Transverse colon (tissue), 4 donors: ENCODE measurements around the gene KCNE5. TPM values are rescaled to one million over a fixed set of nuclear protein-coding genes. Genes with fewer than 3 reads are reported as not detected.
"Not testable (repeated sequence)": the region's sequence is repeated elsewhere in the genome, so short reads cannot be mapped to it uniquely, and the experiment has no call there.

ENCODE experiments used
- DNase-seq: peaks from one replicate; pipeline ENCODE4 v3.0.0-alpha.2; 2019
- H3K27ac ChIP-seq, 4 donors: fragments of 200-600 bp; sonication (generic); 2 replicates each; pipeline ENCODE4 v1.5.1; 2016 to 2018; ENCODE audit warnings: inconsistent platforms in 4 of 4
- H3K27me3 ChIP-seq: fragments of 200-600 bp; sonication (generic); 2 replicates; pipeline ENCODE4 v1.5.1; 2017; ENCODE audit warnings: inconsistent platforms
- H3K36me3 ChIP-seq, 4 donors: fragments of 200-600 bp; sonication (generic); 2 replicates each; pipeline ENCODE4 v1.5.1; 2017 to 2019; ENCODE audit warnings: inconsistent platforms in 4 of 4
- H3K4me1 ChIP-seq, 4 donors: fragments of 200-600 bp; sonication (generic); 2 replicates each; pipeline ENCODE4 v1.5.1; 2017 to 2020; ENCODE audit warnings: inconsistent platforms in 4 of 4
- H3K4me3 ChIP-seq, 4 donors: fragments of 200-600 bp; sonication (generic); 1 replicate in 1 of 4; 2 replicates in 3 of 4; pipeline versions ENCODE4 v1.5.1 to v1.6.1; 2017 to 2019; ENCODE audit warnings: inconsistent platforms in 4 of 4
- H3K9me3 ChIP-seq, 2 donors: fragments of 200-600 bp; sonication (generic); 2 replicates each; pipeline ENCODE4 v1.5.1; 2017 to 2019; ENCODE audit warnings: inconsistent platforms in 2 of 2
- EP300 ChIP-seq: sonication (generic); formaldehyde crosslinking; IDR thresholded peaks from one replicate; pipeline ENCODE4 v1.6.1; 2017; ENCODE audit warnings: antibody characterized with exemption, low read depth
- POLR2A ChIP-seq: fragments of 450-650 bp; IDR thresholded peaks from one replicate; pipeline ENCODE4 v1.6.1; 2016; ENCODE audit warnings: antibody characterized with exemption, mild to moderate bottlenecking, moderate library complexity
- POLR2AphosphoS5 ChIP-seq, 3 donors: sonication (generic); formaldehyde crosslinking; IDR thresholded peaks; one replicate each; pipeline ENCODE4 v1.6.1; 2016; ENCODE audit warnings: antibody characterized with exemption in 3 of 3
- WGBS, 2 donors: methylation state at CpG; one replicate each; pipeline ENCODE4 v1.1.5; 2018; ENCODE audit warnings: low coverage in 1 of 2; 5-methylcytosine and 5-hydroxymethylcytosine counted together
- in situ Hi-C, 4 donors: fragments of 200-750 bp; cut with MboI; loops; one replicate each; pipeline versions ENCODE4 v1.15.0 to v1.15.1; 2017; ENCODE audit warnings: low sequenced_read_pairs in 3 of 4, low pct_ligation_motif_present in 1 of 4, low pct_unique_long_range_greater_than_20kb in 1 of 4
- intact Hi-C: fragments of 100-400 bp; cut with DNase I; formaldehyde crosslinking; loops from one replicate; pipeline ENCODE4 v1.15.1; 2023; ENCODE audit warnings: low total_unique reads
- total RNA-seq, 4 donors: library from RNA; depleted of rRNA; stranded (reverse); fragments of >200 nt; gene quantifications; one replicate each; pipeline ENCODE4 v1.1.0, GENCODE V29; 2016
- TF ChIP-seq, protein P1 (sequence below), 5 experiments: fragments of 200-600 bp in 3 of 5; fragments of 450-650 bp in 2 of 5; sonication (generic) in 3 of 5; IDR thresholded peaks; 1 replicate in 2 of 5; 2 replicates in 3 of 5; pipeline ENCODE4 v1.5.1; 2016 to 2017; ENCODE audit warnings: antibody characterized with exemption in 5 of 5, inconsistent platforms in 3 of 5, mild to moderate bottlenecking in 2 of 5, moderate library complexity in 1 of 5

KCNE5 gene, protein sequence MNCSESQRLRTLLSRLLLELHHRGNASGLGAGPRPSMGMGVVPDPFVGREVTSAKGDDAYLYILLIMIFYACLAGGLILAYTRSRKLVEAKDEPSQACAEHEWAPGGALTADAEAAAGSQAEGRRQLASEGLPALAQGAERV
- total RNA-seq: not detected

DNA sequence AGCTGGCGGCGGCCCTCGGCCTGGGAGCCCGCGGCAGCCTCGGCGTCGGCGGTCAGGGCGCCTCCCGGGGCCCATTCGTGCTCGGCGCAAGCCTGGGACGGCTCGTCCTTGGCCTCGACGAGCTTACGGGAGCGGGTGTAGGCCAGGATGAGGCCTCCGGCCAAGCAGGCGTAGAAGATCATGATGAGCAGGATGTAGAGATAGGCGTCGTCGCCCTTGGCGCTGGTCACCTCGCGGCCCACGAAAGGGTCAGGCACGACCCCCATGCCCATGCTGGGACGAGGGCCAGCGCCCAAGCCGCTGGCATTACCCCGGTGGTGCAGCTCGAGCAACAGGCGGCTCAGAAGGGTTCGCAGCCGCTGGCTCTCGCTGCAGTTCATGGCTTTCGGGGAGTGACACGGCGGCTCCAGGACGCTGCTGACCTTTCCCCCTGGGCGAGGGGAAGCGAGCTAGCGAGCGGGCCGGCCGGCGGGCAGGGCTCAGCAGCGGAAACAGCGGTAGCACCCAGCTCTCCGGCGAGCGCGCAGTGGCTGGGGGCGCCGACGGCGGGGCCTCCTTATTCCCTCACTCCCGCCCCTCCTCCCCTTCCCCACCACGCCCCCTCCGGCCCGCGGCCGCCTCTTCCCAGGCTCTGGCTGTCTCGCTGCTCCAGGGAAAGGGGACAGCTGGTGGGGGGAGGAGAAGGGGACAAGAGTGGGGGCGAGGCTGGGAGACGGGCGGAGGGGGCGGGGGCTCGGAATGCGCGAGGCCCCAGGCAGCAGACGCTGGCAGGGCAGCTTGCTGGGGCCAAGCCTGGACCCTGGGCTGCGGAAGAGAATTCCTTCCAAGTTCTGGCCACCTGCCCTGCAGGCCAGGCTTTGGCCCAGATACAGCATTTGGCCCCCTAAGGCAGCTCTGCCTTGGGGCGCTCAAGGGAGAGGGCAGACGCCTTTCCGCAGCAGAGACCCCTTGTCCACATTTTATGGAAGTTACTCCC is at the start of gene KCNE5:
KCNE5 (minus strand) TSS at position 532 of the 976 bp plus-strand sequence; CDS start at position 380, 152 bp downstream.
- in situ Hi-C loops: no loop called here
- DNase-seq: no peak
- intact Hi-C loops: no loop called here

GRCh38 chrX:109672239-109672638 is 47.3 kb upstream of the KCNE5 start:
- TF ChIP-seq EP300 (no peak), POLR2AphosphoS5 (IDR thresholded peaks at IDR 0.05) (no peak), POLR2A (no peak)
- TF ChIP-seq, protein P1, sequence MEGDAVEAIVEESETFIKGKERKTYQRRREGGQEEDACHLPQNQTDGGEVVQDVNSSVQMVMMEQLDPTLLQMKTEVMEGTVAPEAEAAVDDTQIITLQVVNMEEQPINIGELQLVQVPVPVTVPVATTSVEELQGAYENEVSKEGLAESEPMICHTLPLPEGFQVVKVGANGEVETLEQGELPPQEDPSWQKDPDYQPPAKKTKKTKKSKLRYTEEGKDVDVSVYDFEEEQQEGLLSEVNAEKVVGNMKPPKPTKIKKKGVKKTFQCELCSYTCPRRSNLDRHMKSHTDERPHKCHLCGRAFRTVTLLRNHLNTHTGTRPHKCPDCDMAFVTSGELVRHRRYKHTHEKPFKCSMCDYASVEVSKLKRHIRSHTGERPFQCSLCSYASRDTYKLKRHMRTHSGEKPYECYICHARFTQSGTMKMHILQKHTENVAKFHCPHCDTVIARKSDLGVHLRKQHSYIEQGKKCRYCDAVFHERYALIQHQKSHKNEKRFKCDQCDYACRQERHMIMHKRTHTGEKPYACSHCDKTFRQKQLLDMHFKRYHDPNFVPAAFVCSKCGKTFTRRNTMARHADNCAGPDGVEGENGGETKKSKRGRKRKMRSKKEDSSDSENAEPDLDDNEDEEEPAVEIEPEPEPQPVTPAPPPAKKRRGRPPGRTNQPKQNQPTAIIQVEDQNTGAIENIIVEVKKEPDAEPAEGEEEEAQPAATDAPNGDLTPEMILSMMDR (IDR thresholded peaks at IDR 0.05): no peak
- H3K27me3 ChIP-seq: no peaks in the 10 kb centered on the region
- H3K36me3 ChIP-seq: no peaks in the 10 kb centered on the region
- no peak overlapping the region for H3K27ac ChIP-seq
- no peak overlapping the region for H3K4me3 ChIP-seq
- no peaks in the 10 kb centered on the region for H3K4me1 ChIP-seq
- DNase-seq: no peak
- intact Hi-C loops (no loop called here), in situ Hi-C loops (no loop called here)
- H3K9me3 ChIP-seq: no peaks in the 10 kb centered on the region

More for the DNA sequence above, at the start of gene KCNE5:
- H3K9me3 ChIP-seq: no peaks in the 10 kb centered on the region
- peak within 1 kb of the TSS in 1 of 4 donors; percentile 26 for H3K4me3 ChIP-seq
- no peaks in the 10 kb centered on the region for H3K36me3 ChIP-seq
- no peaks in the 10 kb centered on the region for H3K4me1 ChIP-seq
- TF ChIP-seq POLR2A (no peak), POLR2AphosphoS5 (IDR thresholded peaks at IDR 0.05) (no peak), EP300 (no peak)
- TF ChIP-seq, protein P1 (IDR thresholded peaks at IDR 0.05): no peak
- no peaks in the 10 kb centered on the region for H3K27me3 ChIP-seq
- no peak within 1 kb of the TSS for H3K27ac ChIP-seq
- 61% methylated on average over 35 of the region's 79 CpGs; no CpG with 5 or more reads in 1 of the 2 donors for WGBS, 2 donors

GRCh38 chrX:109671170-109671569 is 46.2 kb upstream of the KCNE5 start:
- H3K4me3 ChIP-seq, H3K36me3 ChIP-seq, H3K27me3 ChIP-seq, intact Hi-C loops, in situ Hi-C loops, H3K27ac ChIP-seq, DNase-seq, H3K9me3 ChIP-seq, H3K4me1 ChIP-seq: not testable (repeated sequence)
- 97% methylated on average over 26 of the region's 29 CpGs; no CpG with 5 or more reads in 1 of the 2 donors for WGBS, 2 donors

GRCh38 chrX:109667986-109668385 is 43.0 kb upstream of the KCNE5 start:
- Histone ChIP-seq H3K27me3 (no peaks in the 10 kb centered on the region), H3K9me3 (no peaks in the 10 kb centered on the region), H3K36me3 (no peaks in the 10 kb centered on the region), H3K4me3 (no peak overlapping the region), H3K27ac (no peak overlapping the region), H3K4me1 (no peaks in the 10 kb centered on the region)
- intact Hi-C loops (no loop called here), in situ Hi-C loops (no loop called here)
- no peak for DNase-seq
- TF ChIP-seq, protein P1 (IDR thresholded peaks at IDR 0.05): no peak
- no peak for TF ChIP-seq POLR2A
- no peak for TF ChIP-seq EP300
- TF ChIP-seq POLR2AphosphoS5 (IDR thresholded peaks at IDR 0.05): no peak
- WGBS, 2 donors: 93 to 95% methylated on average over 5 of the region's 5 CpGs
